HG03108 (cell line): Measurements from ENCODE around the gene ZBTB48.
A peak's percentile ranks its signal among the peaks of the same experiment; 100 is the strongest.
"Not testable (repeated sequence)": the region's sequence is repeated elsewhere in the genome, so short reads cannot be mapped to it uniquely, and the experiment has no call there.

ENCODE experiments used
- ATAC-seq: cut with Tn5 transposase; IDR thresholded peaks from one replicate; pipeline ENCODE4 v1.9.1; 2021; ENCODE audit warnings: moderate library complexity; ENCODE audit not compliant: unreplicated experiment

The ZBTB48 gene

DNA sequence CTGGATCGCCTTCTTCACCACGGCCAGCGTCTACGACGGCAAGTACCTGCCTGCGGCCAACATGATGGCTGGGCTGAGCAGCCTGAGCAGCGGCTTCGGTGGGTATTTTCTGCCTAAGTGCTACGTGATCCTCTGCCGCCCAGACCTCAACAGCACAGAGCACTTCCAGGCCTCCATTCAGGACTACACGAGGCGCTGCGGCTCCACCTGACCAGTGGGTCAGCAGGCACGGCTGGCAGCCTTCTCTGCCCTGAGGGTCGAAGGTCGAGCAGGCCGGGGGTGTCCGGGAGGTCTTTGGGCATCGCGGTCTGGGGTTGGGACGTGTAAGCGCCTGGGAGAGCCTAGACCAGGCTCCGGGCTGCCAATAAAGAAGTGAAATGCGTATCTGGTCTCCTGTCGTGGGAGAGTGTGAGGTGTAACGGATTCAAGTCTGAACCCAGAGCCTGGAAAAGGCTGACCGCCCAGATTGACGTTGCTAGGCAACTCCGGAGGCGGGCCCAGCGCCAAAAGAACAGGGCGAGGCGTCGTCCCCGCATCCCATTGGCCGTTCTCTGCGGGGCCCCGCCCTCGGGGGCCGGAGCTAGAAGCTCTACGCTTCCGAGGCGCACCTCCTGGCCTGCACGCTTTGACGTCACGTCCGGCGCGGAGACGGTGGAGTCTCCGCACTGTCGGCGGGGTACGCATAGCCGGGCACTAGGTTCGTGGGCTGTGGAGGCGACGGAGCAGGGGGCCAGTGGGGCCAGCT lies at the start of gene ZBTB48:
Gene ZBTB48 (plus strand): TSS at position 621 of the 745 bp plus-strand sequence. CDS start 616 bp downstream, outside the sequence.
- ATAC-seq, result peak; percentile 94

- ATAC-seq, result no peak
These were observed 49.2 kb upstream of the ZBTB48 start for GRCh38 chr1:6530504-6531160.

DNA sequence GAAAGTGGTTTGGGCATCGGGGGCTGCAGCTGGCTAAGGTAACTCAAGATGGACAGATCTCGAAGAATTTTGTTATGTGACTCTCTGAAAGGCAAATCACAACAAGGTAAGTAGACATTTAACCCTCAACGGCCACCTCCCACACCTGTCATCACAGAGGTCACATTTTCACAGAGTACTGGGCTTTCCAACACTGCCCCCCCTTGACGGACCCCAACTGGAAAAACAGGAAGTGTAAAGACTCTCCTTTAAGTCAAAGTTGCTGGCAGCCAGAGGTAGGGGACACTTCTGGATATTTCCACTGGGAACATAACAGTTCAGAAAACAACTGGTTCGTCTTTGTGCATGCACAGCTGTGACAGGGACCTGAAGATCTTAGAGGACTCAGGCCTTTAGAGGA lies 47.8 kb upstream of the ZBTB48 start:
- ATAC-seq, result no peak

DNA sequence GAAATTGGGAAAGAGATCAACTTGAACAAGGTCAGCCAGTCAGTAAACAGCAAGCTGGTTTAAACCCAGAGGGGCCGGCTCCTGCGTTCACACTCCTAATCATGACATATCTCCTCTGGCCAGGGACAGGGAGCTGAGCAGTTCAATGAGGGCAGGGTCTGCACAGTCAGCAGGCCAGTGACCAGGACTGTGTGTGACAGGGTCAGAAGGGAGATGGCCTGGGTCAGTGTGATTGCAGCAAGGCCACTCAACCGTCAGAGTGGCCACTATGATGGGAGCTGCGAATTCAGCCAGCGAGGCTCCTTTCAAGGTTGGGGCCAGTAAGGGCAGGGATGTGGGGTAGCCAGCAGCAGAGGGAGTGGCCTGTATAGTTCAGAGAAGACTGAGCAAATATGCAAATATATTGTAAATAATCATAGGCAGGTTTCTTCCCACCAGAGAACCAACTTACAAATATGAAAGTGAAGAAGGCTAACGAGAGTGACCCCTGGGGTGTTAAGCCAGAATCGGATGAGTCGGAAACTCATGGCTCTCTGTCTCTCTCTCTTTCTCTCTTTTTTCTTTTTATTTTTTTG lies 45.5 kb upstream of the ZBTB48 start:
- ATAC-seq, result no peak

DNA sequence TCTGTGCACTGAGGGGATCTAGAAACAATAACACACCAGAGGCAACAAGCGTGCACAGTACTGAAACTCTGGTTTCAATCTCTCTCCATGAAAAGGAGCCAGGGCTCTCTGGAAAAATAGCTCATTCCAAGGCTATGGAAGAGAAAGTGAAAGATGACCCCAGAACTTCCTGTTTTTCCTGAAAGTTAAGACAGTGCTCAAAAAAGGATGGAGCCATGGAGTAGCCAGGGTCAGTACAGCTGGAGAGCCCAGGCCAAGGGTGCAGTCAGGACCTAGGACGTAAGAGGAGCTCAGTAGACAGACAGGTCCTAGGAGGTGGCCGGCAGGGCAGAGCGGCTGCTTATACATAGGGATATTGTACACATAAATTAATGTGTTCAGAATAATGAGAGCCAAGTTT lies 44.6 kb upstream of the ZBTB48 start:
- no peak for ATAC-seq

GRCh38 chr1:6536291-6536690 lies 43.5 kb upstream of the ZBTB48 start:
- no peak for ATAC-seq

DNA sequence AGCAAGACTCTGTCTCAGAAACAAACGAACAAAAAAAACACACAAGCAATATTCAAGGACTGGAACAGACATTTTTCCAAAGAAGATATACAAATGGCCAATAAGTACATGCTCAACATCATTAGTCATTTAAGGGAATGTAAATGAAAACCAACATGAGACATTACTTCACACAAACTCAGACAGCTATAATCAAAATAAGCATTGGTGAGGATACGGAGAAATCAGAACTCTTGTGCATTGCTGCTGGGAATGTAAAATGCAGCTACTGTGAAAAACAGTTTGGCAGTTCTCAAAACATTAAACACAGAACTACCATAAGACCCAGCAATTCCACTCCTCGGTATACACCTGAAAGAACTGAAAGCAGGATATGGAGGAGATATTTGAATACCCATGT lies 40.8 kb upstream of the ZBTB48 start:
- ATAC-seq, result no peak

GRCh38 chr1:6544831-6545230 lies 35.0 kb upstream of the ZBTB48 start:
- no peak for ATAC-seq

DNA sequence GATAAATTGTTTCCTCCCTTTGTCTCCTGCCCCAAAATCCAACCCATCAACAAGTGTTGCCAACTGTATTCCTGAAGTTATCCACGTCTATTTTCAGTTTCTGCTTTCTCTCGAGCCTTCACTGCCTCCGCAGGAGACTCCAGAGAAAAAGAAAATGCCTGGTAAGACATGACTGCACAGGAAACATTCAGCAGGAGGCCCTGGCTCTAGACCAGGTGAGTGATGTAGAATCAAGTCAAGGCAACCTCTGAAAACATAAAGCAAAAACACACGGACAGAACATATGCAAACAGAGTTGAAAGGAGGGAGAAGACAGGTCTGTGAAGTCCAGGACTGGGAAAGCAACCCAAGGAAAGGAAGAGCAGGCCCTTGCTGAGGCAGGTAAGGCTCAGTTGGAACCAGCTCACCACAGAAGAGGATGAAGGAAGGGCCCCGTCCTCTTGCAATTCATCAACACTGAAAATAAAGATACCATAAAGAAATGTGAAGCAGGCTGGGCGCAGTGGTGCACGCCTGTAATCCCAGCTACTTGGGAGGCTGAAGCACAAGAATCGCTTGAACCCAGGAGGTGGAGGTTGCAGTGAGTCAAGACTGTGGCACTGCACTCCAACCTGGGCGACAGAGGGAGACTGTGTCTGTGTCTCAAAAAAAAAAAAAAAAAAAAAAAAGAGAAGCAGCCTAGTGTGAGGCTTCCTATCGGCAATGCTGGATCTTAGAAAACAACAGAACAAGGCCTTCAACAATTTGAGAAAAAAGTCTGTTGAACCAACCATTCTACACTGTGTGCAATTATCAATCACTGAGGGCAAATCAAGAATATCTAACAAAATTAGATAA lies 34.3 kb upstream of the ZBTB48 start:
- ATAC-seq, result no peak

DNA sequence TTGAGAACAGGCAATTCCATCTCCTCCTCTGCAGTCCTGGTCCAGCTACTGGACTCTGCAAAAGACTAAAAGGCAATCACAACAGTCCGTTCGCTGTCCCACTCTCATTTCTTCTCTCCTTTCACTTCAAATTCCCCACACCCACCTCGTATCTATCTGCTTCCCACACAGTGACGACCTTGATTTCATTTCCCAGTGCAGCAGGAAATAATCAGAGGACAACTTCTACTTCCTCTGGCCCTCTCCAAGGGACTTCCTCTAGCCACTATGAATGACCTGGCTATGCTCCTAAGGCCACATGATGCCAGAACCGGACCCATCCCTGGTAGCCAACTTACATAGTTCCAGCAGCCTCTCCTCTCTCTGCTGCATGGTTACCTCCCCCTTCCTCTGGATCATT lies 33.5 kb upstream of the ZBTB48 start:
- ATAC-seq, result no peak

- no peak for ATAC-seq
These were observed 32.5 kb upstream of the ZBTB48 start for GRCh38 chr1:6547301-6547700.

DNA sequence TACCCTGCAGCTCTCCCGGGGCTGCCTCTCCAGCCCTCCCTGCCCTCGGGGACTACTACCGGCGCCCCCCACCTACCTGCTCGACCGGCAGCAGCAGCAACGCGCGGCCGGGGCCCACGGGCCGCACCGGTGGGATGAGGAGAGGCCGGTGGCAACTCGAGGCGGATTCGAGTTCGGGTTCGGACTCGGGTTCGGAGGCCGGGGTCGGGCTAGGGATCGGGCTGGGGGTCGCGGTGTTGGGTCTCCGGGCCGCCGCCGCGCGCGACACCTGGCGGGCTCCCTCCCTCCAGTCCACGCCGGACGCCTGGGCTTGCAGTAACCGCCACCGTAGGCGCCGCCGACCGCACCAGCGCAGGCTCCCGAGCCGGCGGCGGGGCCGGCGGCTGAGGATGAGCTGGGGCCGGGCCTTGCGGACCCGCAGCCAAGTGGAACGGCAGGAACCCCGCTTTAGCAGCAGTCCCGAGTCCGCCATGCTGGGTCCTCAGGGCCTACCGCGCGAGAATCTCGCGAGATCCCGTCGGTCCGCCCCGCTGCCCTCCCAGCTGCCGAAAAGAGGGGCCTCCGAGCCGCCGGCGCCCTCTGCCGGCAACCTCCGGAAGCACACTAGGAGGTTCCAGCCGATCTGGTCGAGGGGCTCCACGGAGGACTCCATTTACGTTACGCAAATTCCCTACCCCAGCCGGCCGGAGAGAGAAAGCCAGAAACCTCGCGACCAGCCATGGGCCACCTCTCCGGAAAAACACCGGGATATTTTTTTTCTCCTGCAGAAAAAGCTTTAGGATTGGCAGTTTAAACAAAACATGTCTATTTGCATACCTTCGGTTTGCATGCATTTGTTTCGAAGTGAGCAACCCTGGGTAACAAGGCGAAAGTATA lies 25.5 kb upstream of the ZBTB48 start, which contains the start of gene NOL9:
Gene NOL9 (minus strand): TSS at position 483 of the 876 bp plus-strand sequence. CDS start 11 bp downstream, at position 472.
- peak; percentile 93 for ATAC-seq

GRCh38 chr1:6554907-6555778 lies 24.7 kb upstream of the ZBTB48 start, which contains the start of gene TAS1R1:
TSS of gene TAS1R1 (plus strand) at chr1:6555307. CDS start at chr1:6555374, 67 bp downstream.
- ATAC-seq, result no peak

DNA sequence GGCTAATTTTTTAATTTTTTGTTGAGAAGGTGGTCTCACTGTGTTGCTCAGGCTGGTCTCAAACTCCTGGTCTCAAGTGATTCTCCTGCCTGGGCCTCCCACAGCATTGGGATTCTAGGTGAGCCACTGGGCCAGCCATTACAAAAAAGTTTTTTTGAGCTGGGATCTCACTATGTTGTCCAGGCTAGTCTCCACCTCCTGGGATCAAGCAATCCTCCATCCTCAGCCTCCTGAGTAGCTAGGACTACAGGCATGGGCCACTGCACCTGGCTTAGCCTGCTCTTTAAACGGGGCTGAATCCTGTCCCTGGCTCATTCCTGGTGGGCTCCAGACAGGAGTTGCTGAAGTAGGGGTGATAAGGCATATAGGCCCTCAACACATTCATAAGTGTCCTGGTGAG lies 22.2 kb upstream of the ZBTB48 start:
- no peak for ATAC-seq

GRCh38 chr1:6559161-6559560 lies 20.6 kb upstream of the ZBTB48 start:
- ATAC-seq, result not testable (repeated sequence)

DNA sequence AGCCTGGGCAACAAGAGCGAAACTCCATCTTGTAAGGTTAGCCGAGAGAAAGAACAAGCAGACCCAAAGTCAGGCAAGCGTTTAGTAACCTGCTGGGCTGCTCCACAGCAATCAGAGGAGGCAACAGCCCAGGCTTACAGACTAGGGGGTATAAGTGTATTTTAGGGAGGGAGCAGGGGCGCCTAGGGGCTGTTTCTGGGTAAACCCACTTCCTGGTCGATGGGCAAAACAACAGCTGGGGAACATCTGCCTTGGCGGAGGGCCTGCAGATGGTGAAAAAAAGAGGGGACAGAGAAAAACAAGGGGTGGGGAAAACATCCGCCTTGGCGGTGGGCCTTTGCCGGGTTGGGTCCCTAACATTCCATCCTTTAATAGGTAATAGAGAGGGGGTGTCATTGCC lies 19.5 kb upstream of the ZBTB48 start:
- no peak for ATAC-seq

- no peak for ATAC-seq
These were observed 10.8 kb upstream of the ZBTB48 start for GRCh38 chr1:6569033-6569432.

GRCh38 chr1:6570100-6570499 lies 9.7 kb upstream of the ZBTB48 start:
- ATAC-seq, result no peak

DNA sequence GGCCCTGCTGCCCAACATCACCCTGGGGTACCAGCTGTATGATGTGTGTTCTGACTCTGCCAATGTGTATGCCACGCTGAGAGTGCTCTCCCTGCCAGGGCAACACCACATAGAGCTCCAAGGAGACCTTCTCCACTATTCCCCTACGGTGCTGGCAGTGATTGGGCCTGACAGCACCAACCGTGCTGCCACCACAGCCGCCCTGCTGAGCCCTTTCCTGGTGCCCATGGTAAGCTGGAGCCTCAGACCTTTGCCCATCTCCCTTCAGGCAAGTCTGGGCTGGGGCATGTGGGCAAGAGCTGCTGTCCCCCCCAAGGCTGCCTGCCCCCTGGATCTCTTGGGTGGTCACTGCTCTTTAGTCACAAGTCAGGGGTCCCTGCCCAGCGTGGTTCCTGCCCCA lies 8.8 kb upstream of the ZBTB48 start:
- no peak for ATAC-seq
